HCT116 (cell line): Measurements from ENCODE around the gene TMEM252. TPM values are rescaled to one million over a fixed set of nuclear protein-coding genes. Genes with fewer than 3 reads are reported as not detected.

Experiments used
- ATAC-seq: fragments of 200-7000 bp; cut with Tn5 transposase; 2 replicates; pipeline ENCODE4 v1.9.1; 2020; ENCODE audit warnings: mild to moderate bottlenecking, moderate library complexity
- BruUV-seq: library from RNA; stranded (reverse); fragments of 400-500 nt; replicated peaks from 2 replicates; lab custom pipeline; 2021; lab: Mats Ljungman, UMichigan
- CTCF ChIA-PET: fragments of 300-600 bp; sonication (Branson Sonifier 250); formaldehyde crosslinking; loops from one replicate; lab custom pipeline; 2021; ENCODE audit warnings: antibody characterized with exemption; lab: Charles Lee
- POLR2A ChIA-PET: fragments of 300-600, 350-600 bp; sonication (Branson Sonifier 250); formaldehyde crosslinking; loops from one replicate; lab custom pipeline; 2021; ENCODE audit warnings: antibody characterized with exemption; lab: Charles Lee
- RAD21 ChIA-PET, 2 experiments: fragments of 300-600 bp; sonication (Branson Sonifier 250); formaldehyde crosslinking; loops; one replicate each; lab custom pipeline; 2023; ENCODE audit warnings: low total read pairs in 2 of 2; ENCODE audit not compliant: uncharacterized antibody in 2 of 2, unreplicated experiment in 2 of 2, low non-redundant PET in 1 of 2; lab: Charles Lee
- DNase-seq: peaks from one replicate; pipeline ENCODE4 v3.0.0-alpha.2; 2010; ENCODE audit warnings: low read depth, low spot score
- H2AFZ ChIP-seq: fragments of 200-600 bp; shearing (Covaris generic), sonication (generic); 2 replicates; pipeline ENCODE4 v1.6.1; 2017; ENCODE audit warnings: low read depth, mixed run types, mixed read lengths, antibody characterized with exemption, low read length; ENCODE audit not compliant: poor library complexity, severe bottlenecking
- H3K27ac ChIP-seq: 2 replicates; pipeline ENCODE4 v1.5.1; 2012; ENCODE audit warnings: low read depth, low read length
- H3K27me3 ChIP-seq: fragments of 200-600 bp; sonication (generic); 2 replicates; pipeline ENCODE4 v1.6.1; 2016; ENCODE audit warnings: mixed run types, low read length, mixed read lengths; ENCODE audit not compliant: insufficient read depth
- H3K36me3 ChIP-seq, 2 experiments: fragments of 200-500 bp in 1 of 2; fragments of 200-600 bp in 1 of 2; sonication (Bioruptor generic) in 1 of 2; sonication (generic) in 1 of 2; 2 replicates each; pipeline versions ENCODE4 v1.5.1 to v1.6.1; 2014 to 2016; ENCODE audit warnings: low read length in 2 of 2, inconsistent platforms in 1 of 2, mixed read lengths in 1 of 2, mixed run types in 1 of 2; ENCODE audit not compliant: insufficient read depth in 2 of 2, control insufficient read depth in 1 of 2
- H3K4me1 ChIP-seq, 2 experiments: fragments of 200-600 bp in 1 of 2; sonication (generic) in 1 of 2; 2 replicates each; pipeline versions ENCODE4 v1.5.1 to v1.6.1; 2012 to 2017; ENCODE audit warnings: low read length in 2 of 2, inconsistent platforms in 1 of 2, mild to moderate bottlenecking in 1 of 2, mixed read lengths in 1 of 2, mixed run types in 1 of 2, moderate library complexity in 1 of 2; ENCODE audit not compliant: insufficient read depth in 2 of 2, control insufficient read depth in 1 of 2
- H3K4me2 ChIP-seq: fragments of 200-600 bp; sonication (generic); 2 replicates; pipeline ENCODE4 v1.6.1; 2017; ENCODE audit warnings: mixed run types, low read length, mixed read lengths
- H3K4me3 ChIP-seq, 2 experiments: fragments of 200-600 bp in 1 of 2; sonication (generic) in 1 of 2; replicated peaks in 1 of 2; 2 replicates each; pipeline ENCODE4 v1.5.1; 2011 to 2016; ENCODE audit warnings: low read length in 2 of 2, control low read depth in 1 of 2, low read depth in 1 of 2, mild to moderate bottlenecking in 1 of 2, mixed read lengths in 1 of 2, mixed run types in 1 of 2
- H3K79me2 ChIP-seq: fragments of 200-600 bp; sonication (generic); 2 replicates; pipeline ENCODE4 v1.6.1; 2017; ENCODE audit warnings: mild to moderate bottlenecking, mixed run types, low read length, moderate library complexity, mixed read lengths; ENCODE audit not compliant: insufficient read depth
- H3K9ac ChIP-seq: fragments of 200-600 bp; sonication (generic); 2 replicates; pipeline ENCODE4 v1.6.1; 2016; ENCODE audit warnings: low read length, mixed read lengths
- H3K9me2 ChIP-seq: fragments of 200-600 bp; sonication (generic), shearing (Covaris generic); 2 replicates; pipeline ENCODE4 v1.6.1; 2017; ENCODE audit warnings: mixed run types, mild to moderate bottlenecking, moderate library complexity; ENCODE audit not compliant: insufficient read depth
- H3K9me3 ChIP-seq, 2 experiments: fragments of 200-500 bp in 1 of 2; fragments of 200-600 bp in 1 of 2; sonication (Bioruptor generic) in 1 of 2; sonication (generic) in 1 of 2; 2 replicates each; pipeline ENCODE4 v1.6.1; 2014 to 2017; ENCODE audit warnings: low read length in 2 of 2, mixed read lengths in 2 of 2, inconsistent platforms in 1 of 2, low read depth in 1 of 2, mild to moderate bottlenecking in 1 of 2, mixed run types in 1 of 2, moderate library complexity in 1 of 2; ENCODE audit not compliant: control insufficient read depth in 1 of 2, insufficient read depth in 1 of 2
- H4K20me1 ChIP-seq: fragments of 200-600 bp; sonication (generic), shearing (Covaris generic); 2 replicates; pipeline ENCODE4 v1.6.1; 2017; ENCODE audit warnings: mixed run types, mild to moderate bottlenecking, moderate library complexity; ENCODE audit not compliant: insufficient read depth
- ATF3 ChIP-seq: IDR thresholded peaks from 2 replicates; pipeline ENCODE4 v1.6.1; 2012
- CEBPB ChIP-seq: IDR thresholded peaks from 2 replicates; pipeline ENCODE4 v1.6.1; 2012; ENCODE audit warnings: low read depth
- CTCF ChIP-seq, 3 experiments: fragments of 200-600 bp in 1 of 3; sonication (generic) in 1 of 3; IDR thresholded peaks in 2 of 3; conservative IDR thresholded peaks in 1 of 3; 2 replicates each; pipeline ENCODE4 v1.5.1; 2012 to 2017; ENCODE audit warnings: low read depth in 2 of 3, low read length in 2 of 3, antibody characterized with exemption in 1 of 3, borderline replicate concordance in 1 of 3, control low read depth in 1 of 3, mild to moderate bottlenecking in 1 of 3, mixed read lengths in 1 of 3, mixed run types in 1 of 3, moderate library complexity in 1 of 3; ENCODE audit not compliant: insufficient read depth in 1 of 3
- EGR1 ChIP-seq: IDR thresholded peaks from 2 replicates; pipeline ENCODE4 v1.6.1; 2012; ENCODE audit warnings: low read depth
- ELF1 ChIP-seq: IDR thresholded peaks from 2 replicates; pipeline ENCODE4 v1.6.1; 2012; ENCODE audit warnings: low read depth, borderline replicate concordance
- EZH2 ChIP-seq: fragments of 200-600 bp; sonication (generic); IDR thresholded peaks from 2 replicates; pipeline ENCODE4 v1.6.1; 2017; ENCODE audit warnings: antibody characterized with exemption, mixed run types
- EZH2phosphoT487 ChIP-seq: fragments of 200-600 bp; IDR thresholded peaks from 2 replicates; pipeline ENCODE4 v1.6.1; 2018; ENCODE audit warnings: antibody characterized with exemption, borderline replicate concordance
- FOSL1 ChIP-seq: IDR thresholded peaks from 2 replicates; pipeline ENCODE4 v1.6.1; 2012; ENCODE audit warnings: low read depth
- POLR2A ChIP-seq: IDR thresholded peaks from 2 replicates; pipeline ENCODE4 v1.7.0; 2011; ENCODE audit warnings: borderline replicate concordance; ENCODE audit not compliant: insufficient read depth, insufficient read length; ENCODE audit errors: extremely low read depth
- POLR2AphosphoS5 ChIP-seq: IDR thresholded peaks from 2 replicates; pipeline ENCODE4 v1.6.1; 2011; ENCODE audit warnings: mild to moderate bottlenecking, low read depth, low read length, moderate library complexity
- RAD21 ChIP-seq: IDR thresholded peaks from 2 replicates; pipeline ENCODE4 v1.6.1; 2012; ENCODE audit warnings: low read depth, mild to moderate bottlenecking
- SIN3A ChIP-seq: IDR thresholded peaks from 2 replicates; pipeline ENCODE4 v1.6.1; 2012; ENCODE audit warnings: low read depth
- SP1 ChIP-seq: IDR thresholded peaks from 2 replicates; pipeline ENCODE4 v1.6.1; 2012; ENCODE audit warnings: low read depth
- ZBTB33 ChIP-seq: IDR thresholded peaks from 2 replicates; pipeline ENCODE4 v1.6.1; 2011; ENCODE audit warnings: mild to moderate bottlenecking, low read length, moderate library complexity; ENCODE audit not compliant: insufficient replicate concordance; ENCODE audit errors: extremely low read depth
- ZFX ChIP-seq: fragments of 450-650 bp; IDR thresholded peaks from 2 replicates; pipeline ENCODE4 v1.6.1; 2017
- intact Hi-C: fragments of 100-400 bp; cut with micrococcal nuclease; formaldehyde crosslinking; loops from 2 replicates; pipeline ENCODE4 v1.10.0; 2022
- total RNA-seq: library from RNA; stranded (reverse); gene quantifications from one replicate; pipeline ENCODE4 v1.2.1, GENCODE V29; 2021; ENCODE audit not compliant: unreplicated experiment

TMEM252 gene
- total RNA-seq, 1 experiment from 2014 or later, result not detected

- Histone ChIP-seq H3K9ac (no peak overlapping the region), H3K4me1 (no peaks in the 10 kb centered on the region), H3K4me2 (no peak overlapping the region), H3K27ac (no peak overlapping the region), H3K9me2 (no peaks in the 10 kb centered on the region), H3K4me3 (no peak overlapping the region), H4K20me1 (no peaks in the 10 kb centered on the region), H3K79me2 (no peaks in the 10 kb centered on the region), H3K9me3 (no peaks in the 10 kb centered on the region), H3K36me3 (no peaks in the 10 kb centered on the region), H3K27me3 (peaks cover 27% of the 10 kb centered on the region), H2AFZ (no peak overlapping the region)
- RAD21 ChIA-PET, result no interaction called here
- BruUV-seq, result no TSS peak
- TF ChIP-seq EZH2phosphoT487 (no peak), ZBTB33 (no peak), ATF3 (no peak), CTCF (IDR thresholded peaks at IDR 0.05 in 2 of 3, conservative IDR thresholded peaks at IDR 0.05 in 1 of 3; ENCODE audit: borderline replicate concordance in 1 of 3, insufficient read depth in 1 of 3, low read depth in 2 of 3, low read length in 2 of 3) (no peak), SP1 (no peak), FOSL1 (no peak), ZFX (no peak), RAD21 (no peak), CEBPB (no peak), SIN3A (no peak), EZH2 (no peak), ELF1 (no peak), EGR1 (no peak), POLR2AphosphoS5 (no peak), POLR2A (no peak)
- intact Hi-C loops, result no loop called here
- ATAC-seq (no peak), DNase-seq (no peak)
- CTCF ChIA-PET, result interaction anchor here (1.2 kb wide), 1 partner anchor 8 kb away, joined by 5 read pairs; no protein-coding TSS in a partner anchor
- POLR2A ChIA-PET, result no interaction called here
These were observed 35.1 kb upstream of the TMEM252 start for GRCh38 chr9:68575817-68576216.
